HL-60 (cell line): ENCODE results near the gene CNTNAP2.

Source experiments
- DNase-seq, 2 experiments: peaks; one replicate each; pipeline ENCODE4 v3.0.0-alpha.2; 2010 to 2020; ENCODE audit warnings: low read depth in 1 of 2, low spot score in 1 of 2
- H3K27ac ChIP-seq: fragments of 250-450 bp; sonication (Bioruptor Pico); replicated peaks from 2 replicates; pipeline ENCODE4 v1.5.1; 2020; ENCODE audit warnings: mild to moderate bottlenecking, moderate library complexity
- H3K27me3 ChIP-seq: fragments of 250-450 bp; sonication (Bioruptor Pico); 2 replicates; pipeline ENCODE4 v1.5.1; 2021; ENCODE audit warnings: mild to moderate bottlenecking, moderate library complexity; ENCODE audit not compliant: insufficient read depth, poor library complexity, severe bottlenecking
- H3K4me3 ChIP-seq: replicated peaks from 2 replicates; pipeline ENCODE4 v1.5.1; 2011; ENCODE audit warnings: mild to moderate bottlenecking, control low read depth, low read length; ENCODE audit not compliant: insufficient read depth
- GABPA ChIP-seq: IDR thresholded peaks from 2 replicates; pipeline ENCODE4 v1.6.1; 2012; ENCODE audit warnings: low read depth
- POLR2AphosphoS5 ChIP-seq: IDR thresholded peaks from 2 replicates; pipeline ENCODE4 v1.6.1; 2012; ENCODE audit warnings: low read depth
- SPI1 ChIP-seq: IDR thresholded peaks from 2 replicates; pipeline ENCODE4 v1.6.1; 2012; ENCODE audit warnings: low read depth, mild to moderate bottlenecking, borderline replicate concordance
- TF ChIP-seq, protein P1 (sequence below): IDR thresholded peaks from one replicate; pipeline ENCODE4 v1.5.1; 2011; ENCODE audit warnings: low read length, control low read depth, inconsistent platforms; ENCODE audit not compliant: insufficient read depth
- TF ChIP-seq, protein P2 (sequence below): IDR thresholded peaks from 2 replicates; pipeline ENCODE4 v1.6.1; 2012; ENCODE audit warnings: low read depth; ENCODE audit not compliant: insufficient replicate concordance

Gene CNTNAP2

DNA sequence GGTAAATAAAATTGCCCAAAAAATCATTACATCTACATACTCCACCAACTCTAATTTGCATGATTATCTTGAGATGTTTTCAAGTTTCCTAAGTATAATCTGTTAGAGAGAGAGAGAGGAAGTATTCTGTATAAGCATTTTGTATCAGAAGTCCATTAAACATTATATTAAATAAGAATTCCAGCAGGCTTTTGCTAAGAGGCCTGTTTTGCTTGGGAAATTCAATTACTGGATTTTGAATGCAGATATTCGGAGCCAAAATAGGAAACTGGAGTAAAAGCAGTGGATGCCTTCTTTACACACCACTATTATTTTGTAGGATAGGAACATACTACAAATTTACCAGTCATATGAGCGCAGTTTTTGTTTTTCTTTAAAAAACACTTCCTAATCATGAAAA lies 727.8 kb downstream of the CNTNAP2 start:
- DNase-seq: no peak
- no peaks in the 10 kb centered on the region for H3K27me3 ChIP-seq
- no peak for TF ChIP-seq SPI1
- no peak for TF ChIP-seq GABPA
- TF ChIP-seq, protein P1, sequence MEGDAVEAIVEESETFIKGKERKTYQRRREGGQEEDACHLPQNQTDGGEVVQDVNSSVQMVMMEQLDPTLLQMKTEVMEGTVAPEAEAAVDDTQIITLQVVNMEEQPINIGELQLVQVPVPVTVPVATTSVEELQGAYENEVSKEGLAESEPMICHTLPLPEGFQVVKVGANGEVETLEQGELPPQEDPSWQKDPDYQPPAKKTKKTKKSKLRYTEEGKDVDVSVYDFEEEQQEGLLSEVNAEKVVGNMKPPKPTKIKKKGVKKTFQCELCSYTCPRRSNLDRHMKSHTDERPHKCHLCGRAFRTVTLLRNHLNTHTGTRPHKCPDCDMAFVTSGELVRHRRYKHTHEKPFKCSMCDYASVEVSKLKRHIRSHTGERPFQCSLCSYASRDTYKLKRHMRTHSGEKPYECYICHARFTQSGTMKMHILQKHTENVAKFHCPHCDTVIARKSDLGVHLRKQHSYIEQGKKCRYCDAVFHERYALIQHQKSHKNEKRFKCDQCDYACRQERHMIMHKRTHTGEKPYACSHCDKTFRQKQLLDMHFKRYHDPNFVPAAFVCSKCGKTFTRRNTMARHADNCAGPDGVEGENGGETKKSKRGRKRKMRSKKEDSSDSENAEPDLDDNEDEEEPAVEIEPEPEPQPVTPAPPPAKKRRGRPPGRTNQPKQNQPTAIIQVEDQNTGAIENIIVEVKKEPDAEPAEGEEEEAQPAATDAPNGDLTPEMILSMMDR: no peak
- TF ChIP-seq POLR2AphosphoS5: no peak
- TF ChIP-seq, protein P2, sequence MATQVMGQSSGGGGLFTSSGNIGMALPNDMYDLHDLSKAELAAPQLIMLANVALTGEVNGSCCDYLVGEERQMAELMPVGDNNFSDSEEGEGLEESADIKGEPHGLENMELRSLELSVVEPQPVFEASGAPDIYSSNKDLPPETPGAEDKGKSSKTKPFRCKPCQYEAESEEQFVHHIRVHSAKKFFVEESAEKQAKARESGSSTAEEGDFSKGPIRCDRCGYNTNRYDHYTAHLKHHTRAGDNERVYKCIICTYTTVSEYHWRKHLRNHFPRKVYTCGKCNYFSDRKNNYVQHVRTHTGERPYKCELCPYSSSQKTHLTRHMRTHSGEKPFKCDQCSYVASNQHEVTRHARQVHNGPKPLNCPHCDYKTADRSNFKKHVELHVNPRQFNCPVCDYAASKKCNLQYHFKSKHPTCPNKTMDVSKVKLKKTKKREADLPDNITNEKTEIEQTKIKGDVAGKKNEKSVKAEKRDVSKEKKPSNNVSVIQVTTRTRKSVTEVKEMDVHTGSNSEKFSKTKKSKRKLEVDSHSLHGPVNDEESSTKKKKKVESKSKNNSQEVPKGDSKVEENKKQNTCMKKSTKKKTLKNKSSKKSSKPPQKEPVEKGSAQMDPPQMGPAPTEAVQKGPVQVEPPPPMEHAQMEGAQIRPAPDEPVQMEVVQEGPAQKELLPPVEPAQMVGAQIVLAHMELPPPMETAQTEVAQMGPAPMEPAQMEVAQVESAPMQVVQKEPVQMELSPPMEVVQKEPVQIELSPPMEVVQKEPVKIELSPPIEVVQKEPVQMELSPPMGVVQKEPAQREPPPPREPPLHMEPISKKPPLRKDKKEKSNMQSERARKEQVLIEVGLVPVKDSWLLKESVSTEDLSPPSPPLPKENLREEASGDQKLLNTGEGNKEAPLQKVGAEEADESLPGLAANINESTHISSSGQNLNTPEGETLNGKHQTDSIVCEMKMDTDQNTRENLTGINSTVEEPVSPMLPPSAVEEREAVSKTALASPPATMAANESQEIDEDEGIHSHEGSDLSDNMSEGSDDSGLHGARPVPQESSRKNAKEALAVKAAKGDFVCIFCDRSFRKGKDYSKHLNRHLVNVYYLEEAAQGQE: no peak
- H3K27ac ChIP-seq: no peak overlapping the region
- H3K4me3 ChIP-seq: no peak overlapping the region

DNA sequence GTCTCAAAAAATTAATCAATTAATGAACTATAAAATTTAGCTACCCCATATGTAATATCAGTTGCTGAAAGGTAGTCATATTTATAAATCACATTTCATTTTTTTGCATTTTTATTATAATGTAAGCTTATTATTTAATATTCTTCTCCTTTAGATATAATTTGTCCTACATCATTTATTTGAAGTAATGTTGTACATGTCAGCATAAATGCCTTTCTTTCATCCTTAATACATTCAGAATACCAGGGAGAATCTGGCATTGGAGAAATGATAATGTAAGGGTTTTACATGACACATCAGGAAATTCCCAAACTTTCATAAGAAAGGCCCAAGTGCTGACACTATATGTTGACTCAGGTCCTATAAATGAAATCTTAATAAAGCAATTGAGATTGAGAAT lies 742.1 kb downstream of the CNTNAP2 start:
- no peak overlapping the region for H3K27ac ChIP-seq
- no peak overlapping the region for H3K4me3 ChIP-seq
- H3K27me3 ChIP-seq: no peaks in the 10 kb centered on the region
- TF ChIP-seq POLR2AphosphoS5 (no peak), SPI1 (no peak), GABPA (no peak)
- TF ChIP-seq, protein P1: no peak
- TF ChIP-seq, protein P2: no peak
- DNase-seq: no peak

DNA sequence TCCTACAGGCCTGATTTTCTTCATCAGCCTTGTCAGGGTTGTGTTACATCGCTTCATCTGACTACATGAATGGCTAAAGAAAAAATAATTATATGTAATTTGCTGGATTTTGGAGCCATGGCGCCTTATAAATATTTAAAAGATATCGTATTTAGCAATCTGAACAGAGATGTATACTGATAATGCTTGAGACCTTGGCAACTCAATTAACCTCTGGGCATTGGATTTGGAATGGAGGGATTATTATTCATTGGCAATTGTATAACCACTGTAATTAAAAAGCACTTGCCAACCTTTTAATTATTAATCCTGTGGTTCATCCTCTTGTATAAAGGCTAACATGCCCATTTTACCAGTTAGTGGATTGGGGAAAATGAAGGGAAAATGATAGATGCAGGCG lies 745.1 kb downstream of the CNTNAP2 start:
- Histone ChIP-seq H3K4me3 (no peak overlapping the region), H3K27ac (no peak overlapping the region), H3K27me3 (no peaks in the 10 kb centered on the region)
- TF ChIP-seq, protein P1: no peak
- TF ChIP-seq, protein P2: no peak
- TF ChIP-seq POLR2AphosphoS5 (no peak), SPI1 (no peak), GABPA (no peak)
- no peak for DNase-seq
